HEK293 (cell line): ENCODE results near the gene CCDC78.

Experiments used
- CTCF ChIA-PET: fragments of 350-600 bp; formaldehyde crosslinking; extraction: SDS; loops from one replicate; lab custom pipeline; 2021; ENCODE audit warnings: antibody characterized with exemption; lab: Yijun Ruan, JAX
- POLR2A ChIA-PET: fragments of 300-600 bp; formaldehyde crosslinking; extraction: SDS; loops from one replicate; lab custom pipeline; 2020; ENCODE audit warnings: antibody characterized with exemption, inconsistent platforms; lab: Yijun Ruan, JAX
- H3K27ac ChIP-seq: fragments of 200-500 bp; sonication (Bioruptor generic); 2 replicates; pipeline ENCODE4 v1.5.1; 2014; ENCODE audit warnings: low read depth, low read length, control low read depth, inconsistent platforms; ENCODE audit errors: extremely low read depth
- H3K36me3 ChIP-seq, 2 experiments: fragments of 200-500 bp in 1 of 2; sonication (Bioruptor generic) in 1 of 2; 1 replicate in 1 of 2; 2 replicates in 1 of 2; pipeline ENCODE4 v1.5.1; 2014 to 2017; ENCODE audit warnings: inconsistent platforms in 2 of 2, low read length in 2 of 2; ENCODE audit not compliant: control insufficient read depth in 2 of 2, insufficient read depth in 1 of 2
- H3K4me1 ChIP-seq: fragments of 200-500 bp; sonication (Bioruptor generic); 2 replicates; pipeline ENCODE4 v1.5.1; 2014; ENCODE audit warnings: mild to moderate bottlenecking, low read length, inconsistent platforms; ENCODE audit not compliant: control insufficient read depth, insufficient read depth
- H3K4me3 ChIP-seq: 2 replicates; pipeline ENCODE4 v1.5.1; 2011; ENCODE audit warnings: low read depth, mild to moderate bottlenecking, control low read depth, low read length, moderate library complexity
- H3K9me3 ChIP-seq: fragments of 200-500 bp; sonication (Bioruptor generic); 2 replicates; pipeline ENCODE4 v1.5.1; 2014; ENCODE audit warnings: low read depth, low read length, inconsistent platforms; ENCODE audit not compliant: control insufficient read depth, insufficient read depth
- CTCF ChIP-seq: fragments of 450-650 bp; formaldehyde crosslinking; IDR thresholded peaks from 2 replicates; pipeline ENCODE4 v1.5.1; 2016; ENCODE audit warnings: missing biosample characterization, missing genetic modification characterization
- ELK4 ChIP-seq: IDR thresholded peaks from 2 replicates; pipeline ENCODE4 v1.6.1; 2011; ENCODE audit warnings: mild to moderate bottlenecking, low read depth, low read length, borderline replicate concordance
- HIC1 ChIP-seq: fragments of 450-650 bp; formaldehyde crosslinking; IDR thresholded peaks from 2 replicates; pipeline ENCODE4 v1.5.1; 2016; ENCODE audit warnings: missing biosample characterization, missing genetic modification characterization
- KLF1 ChIP-seq: fragments of 450-650 bp; formaldehyde crosslinking; IDR thresholded peaks from 2 replicates; pipeline ENCODE4 v1.5.1; 2016; ENCODE audit warnings: missing biosample characterization, missing genetic modification characterization
- KLF9 ChIP-seq: fragments of 450-650 bp; formaldehyde crosslinking; IDR thresholded peaks from 2 replicates; pipeline ENCODE4 v1.5.1; 2016; ENCODE audit warnings: missing biosample characterization, missing genetic modification characterization, low read depth
- MYNN ChIP-seq: fragments of 450-650 bp; formaldehyde crosslinking; IDR thresholded peaks from 2 replicates; pipeline ENCODE4 v1.5.1; 2016; ENCODE audit warnings: missing biosample characterization, missing genetic modification characterization, borderline replicate concordance
- MZF1 ChIP-seq: fragments of 450-650 bp; formaldehyde crosslinking; IDR thresholded peaks from 2 replicates; pipeline ENCODE4 v1.5.1; 2017; ENCODE audit warnings: missing biosample characterization, missing genetic modification characterization, borderline replicate concordance
- OSR2 ChIP-seq: fragments of 450-650 bp; formaldehyde crosslinking; IDR thresholded peaks from 2 replicates; pipeline ENCODE4 v1.5.1; 2016; ENCODE audit warnings: missing biosample characterization, missing genetic modification characterization
- PBX3 ChIP-seq: sonication (generic); formaldehyde crosslinking; IDR thresholded peaks from 2 replicates; pipeline ENCODE4 v1.8.1; 2022; ENCODE audit warnings: mild to moderate bottlenecking, moderate library complexity, missing genetic modification reagents
- REPIN1 ChIP-seq: fragments of 450-650 bp; formaldehyde crosslinking; IDR thresholded peaks from 2 replicates; pipeline ENCODE4 v1.5.1; 2017; ENCODE audit warnings: missing biosample characterization, missing genetic modification characterization, low read depth
- SCRT1 ChIP-seq: fragments of 450-650 bp; formaldehyde crosslinking; IDR thresholded peaks from 2 replicates; pipeline ENCODE4 v1.5.1; 2016; ENCODE audit warnings: missing biosample characterization, missing genetic modification characterization, borderline replicate concordance
- SETDB1 ChIP-seq: IDR thresholded peaks from one replicate; pipeline ENCODE4 v1.6.1; 2017; ENCODE audit warnings: mild to moderate bottlenecking, low read length, moderate library complexity, mixed read lengths; ENCODE audit not compliant: insufficient read length
- SP3 ChIP-seq: fragments of 450-650 bp; formaldehyde crosslinking; IDR thresholded peaks from 2 replicates; pipeline ENCODE4 v1.5.1; 2016; ENCODE audit warnings: missing biosample characterization, missing genetic modification characterization
- YY1 ChIP-seq: fragments of 450-650 bp; formaldehyde crosslinking; IDR thresholded peaks from 2 replicates; pipeline ENCODE4 v1.5.1; 2018; ENCODE audit warnings: missing biosample characterization, missing genetic modification characterization
- ZBTB1 ChIP-seq: fragments of 450-650 bp; formaldehyde crosslinking; IDR thresholded peaks from 2 replicates; pipeline ENCODE4 v1.5.1; 2016; ENCODE audit warnings: missing biosample characterization, missing genetic modification characterization
- ZBTB44 ChIP-seq: fragments of 450-650 bp; IDR thresholded peaks from 2 replicates; pipeline ENCODE4 v1.5.1; 2018; ENCODE audit warnings: missing biosample characterization, mild to moderate bottlenecking, missing genetic modification characterization
- ZNF18 ChIP-seq: fragments of 450-650 bp; formaldehyde crosslinking; IDR thresholded peaks from 2 replicates; pipeline ENCODE4 v1.5.1; 2016; ENCODE audit warnings: missing biosample characterization, missing genetic modification characterization
- ZNF24 ChIP-seq: fragments of 450-650 bp; formaldehyde crosslinking; IDR thresholded peaks from 2 replicates; pipeline ENCODE4 v1.5.1; 2016; ENCODE audit warnings: missing biosample characterization, missing genetic modification characterization
- ZNF423 ChIP-seq: fragments of 450-650 bp; formaldehyde crosslinking; IDR thresholded peaks from 2 replicates; pipeline ENCODE4 v1.5.1; 2016; ENCODE audit warnings: missing biosample characterization, missing genetic modification characterization
- ZNF529 ChIP-seq: fragments of 450-650 bp; formaldehyde crosslinking; IDR thresholded peaks from 2 replicates; pipeline ENCODE4 v1.5.1; 2017; ENCODE audit warnings: missing genetic modification characterization, missing biosample characterization; ENCODE audit not compliant: insufficient replicate concordance
- ZNF600 ChIP-seq: fragments of 450-650 bp; formaldehyde crosslinking; IDR thresholded peaks from 2 replicates; pipeline ENCODE4 v1.5.1; 2016; ENCODE audit warnings: missing biosample characterization, missing genetic modification characterization

Gene CCDC78

GRCh38 chr16:681746-682427 lies 44.4 kb downstream of the CCDC78 start (continued):
- peak; percentile 11; the same call in 1 of the 2 replicates for TF ChIP-seq ZNF18 (tag by site-specific recombination)
- peak; percentile 23; the same call in 1 of the 2 replicates for TF ChIP-seq ZBTB1
- TF ChIP-seq ZNF24 (tag by site-specific recombination) = 0 out of 2 replicates have a peak, but pooled peaks have one; percentile 18
- 0 out of 2 replicates have a peak, but pooled peaks have one; percentile 38 for TF ChIP-seq KLF9 (tag by site-specific recombination)
- TF ChIP-seq SCRT1 (tag by site-specific recombination) = 0 out of 2 replicates have a peak, but pooled peaks have one; percentile 15
- peak; percentile 72 for TF ChIP-seq KLF1 (tag by site-specific recombination)
- TF ChIP-seq SP3 (tag by site-specific recombination) = peak; percentile 13; the same call in 1 of the 2 replicates
- TF ChIP-seq ELK4 = no peak
- TF ChIP-seq MZF1 = peak; percentile 51; the same call in 1 of the 2 replicates
- TF ChIP-seq REPIN1 (tag by site-specific recombination) = 0 out of 2 replicates have a peak, but pooled peaks have one; percentile 8
- no peak for TF ChIP-seq MYNN (tag by site-specific recombination)
- TF ChIP-seq OSR2 (tag by site-specific recombination) = peak; percentile 75
- 0 out of 2 replicates have a peak, but pooled peaks have one; percentile 47 for TF ChIP-seq ZBTB44
- peak; percentile 93 for TF ChIP-seq HIC1
- no peak for TF ChIP-seq ZNF529
- peak; percentile 19; the same call in 1 of the 2 replicates for TF ChIP-seq YY1 (tag by site-specific recombination)

- Histone ChIP-seq H3K27ac (peak overlapping the region; percentile 97), H3K9me3 (no peaks in the 10 kb centered on the region), H3K4me1 (peaks cover 14% of the 10 kb centered on the region; the same call in 1 of the 2 replicates), H3K36me3 (peaks cover 3 to 48% of the 10 kb centered on the region in 2 experiments; a peak in 1 of 3 replicates), H3K4me3 (peak overlapping the region; percentile 82)
- CTCF ChIA-PET = interaction anchor here (0.6 to 1.1 kb wide), 4 partner anchors 14 to 376 kb away, joined by 3 to 5 read pairs (median 4); no protein-coding TSS in a partner anchor
- POLR2A ChIA-PET = interaction anchor here (0.6 to 5.4 kb wide), 10 partner anchors 7 to 131 kb away, joined by 3 to 57 read pairs (median 5); partner anchors contain the start of genes ANTKMT, RHOT2, WDR24 and WDR90
- TF ChIP-seq ZNF600 (tag by site-specific recombination) = peak; percentile 61; the same call in 1 of the 2 replicates
- TF ChIP-seq CTCF = peak; percentile 82
- no peak for TF ChIP-seq ZNF423 (tag by site-specific recombination)
- TF ChIP-seq SETDB1 = no peak
- peak; percentile 49 for TF ChIP-seq PBX3 (CRISPR knock-in tag)
These were observed 45.1 kb downstream of the CCDC78 start for GRCh38 chr16:680967-681745.
